Activated gamma-delta T cell treated with Interleukin-2 at 50 U/mL for 16 hours (primary cell): Measurements from ENCODE around the gene BMPR1A.
"Not testable (repeated sequence)": the region's sequence is repeated elsewhere in the genome, so short reads cannot be mapped to it uniquely, and the experiment has no call there.

Source experiments
- DNase-seq: peaks from one replicate; pipeline ENCODE4 v3.0.0-alpha.2; 2020

BMPR1A gene

GRCh38 chr10:86943316-86944030 lies 187.1 kb downstream of the BMPR1A start:
- DNase-seq: no peak

GRCh38 chr10:86944031-86944419 lies 187.6 kb downstream of the BMPR1A start:
- DNase-seq: no peak

- no peak for DNase-seq
Measured at GRCh38 chr10:86944471-86944870, 188.1 kb downstream of the BMPR1A start.

- DNase-seq: no peak
Measured at GRCh38 chr10:86944907-86945306, 188.5 kb downstream of the BMPR1A start.

GRCh38 chr10:86945361-86946212 lies 189.2 kb downstream of the BMPR1A start:
- DNase-seq: no peak

GRCh38 chr10:86946213-86947155 lies 190.1 kb downstream of the BMPR1A start:
- no peak for DNase-seq

- not testable (repeated sequence) for DNase-seq
Measured at GRCh38 chr10:86947806-86948205, 191.4 kb downstream of the BMPR1A start.

GRCh38 chr10:86950349-86950748 lies 193.9 kb downstream of the BMPR1A start:
- DNase-seq: no peak

GRCh38 chr10:86951184-86951761 lies 194.9 kb downstream of the BMPR1A start:
- DNase-seq: no peak

- no peak for DNase-seq
Measured at GRCh38 chr10:86952106-86952505, 195.7 kb downstream of the BMPR1A start.

- not testable (repeated sequence) for DNase-seq
Measured at GRCh38 chr10:86952697-86953096, 196.3 kb downstream of the BMPR1A start.

- DNase-seq: no peak
Measured at GRCh38 chr10:86953747-86954680, 197.6 kb downstream of the BMPR1A start.

- no peak for DNase-seq
Measured at GRCh38 chr10:86954681-86955500, 198.5 kb downstream of the BMPR1A start.

GRCh38 chr10:86955501-86956194 lies 199.2 kb downstream of the BMPR1A start:
- no peak for DNase-seq

GRCh38 chr10:86956195-86956847 lies 199.9 kb downstream of the BMPR1A start:
- no peak for DNase-seq

- no peak for DNase-seq
Measured at GRCh38 chr10:86956848-86957448, 200.5 kb downstream of the BMPR1A start.

- DNase-seq: no peak
Measured at GRCh38 chr10:86957471-86958115, 201.2 kb downstream of the BMPR1A start, which contains the start of gene MMRN2. TSS of gene MMRN2 (minus strand) at chr10:86957615. CDS start at chr10:86957541, 74 bp downstream.
